Trophoblast cell (in vitro differentiated cells and primary cell): ENCODE measurements around the gene UBAC1.

Experiments used
- DNase-seq, 2 donors: peaks; one replicate each; pipeline ENCODE4 v3.0.0-alpha.2; 2016
- H2AFZ ChIP-seq: 2 replicates; pipeline ENCODE4 v1.6.1; 2013; ENCODE audit warnings: low read length, moderate library complexity, mild to moderate bottlenecking; ENCODE audit not compliant: insufficient read depth, poor library complexity
- H2AK5ac ChIP-seq: 2 replicates; pipeline ENCODE4 v1.6.1; 2013; ENCODE audit warnings: mild to moderate bottlenecking, low read length
- H2BK120ac ChIP-seq: 2 replicates; pipeline ENCODE4 v1.6.1; 2013; ENCODE audit warnings: low read length, mild to moderate bottlenecking, moderate library complexity; ENCODE audit not compliant: insufficient read depth, poor library complexity
- H2BK12ac ChIP-seq: 2 replicates; pipeline ENCODE4 v1.6.1; 2013; ENCODE audit warnings: mild to moderate bottlenecking, low read length, moderate library complexity
- H2BK5ac ChIP-seq: 2 replicates; pipeline ENCODE4 v1.6.1; 2013; ENCODE audit warnings: low read length, low read depth, moderate library complexity, mild to moderate bottlenecking; ENCODE audit not compliant: poor library complexity
- H3K14ac ChIP-seq: 2 replicates; pipeline ENCODE4 v1.6.1; 2013; ENCODE audit warnings: mild to moderate bottlenecking, low read length
- H3K18ac ChIP-seq: 2 replicates; pipeline ENCODE4 v1.6.1; 2013; ENCODE audit warnings: mild to moderate bottlenecking, low read length
- H3K23ac ChIP-seq: 2 replicates; pipeline ENCODE4 v1.6.1; 2013; ENCODE audit warnings: low read length
- H3K27ac ChIP-seq: 2 replicates; pipeline ENCODE4 v1.5.1; 2013; ENCODE audit warnings: low read depth, mild to moderate bottlenecking, inconsistent platforms, low read length, moderate library complexity
- H3K27me3 ChIP-seq: 2 replicates; pipeline ENCODE4 v1.6.1; 2013; ENCODE audit warnings: inconsistent platforms, mild to moderate bottlenecking, low read length, moderate library complexity; ENCODE audit not compliant: insufficient read depth
- H3K36me3 ChIP-seq, 2 experiments: 1 replicate in 1 of 2; 2 replicates in 1 of 2; pipeline ENCODE4 v1.6.1; 2013; ENCODE audit warnings: low read length in 2 of 2, mild to moderate bottlenecking in 2 of 2, moderate library complexity in 1 of 2; ENCODE audit not compliant: insufficient read depth in 2 of 2, control insufficient read depth in 1 of 2
- H3K4ac ChIP-seq: 2 replicates; pipeline ENCODE4 v1.6.1; 2013; ENCODE audit warnings: low read depth, mild to moderate bottlenecking, low read length, moderate library complexity
- H3K4me1 ChIP-seq, 2 experiments: 1 replicate in 1 of 2; 2 replicates in 1 of 2; pipeline ENCODE4 v1.6.1; 2013; ENCODE audit warnings: low read length in 2 of 2, mild to moderate bottlenecking in 2 of 2, moderate library complexity in 1 of 2; ENCODE audit not compliant: insufficient read depth in 2 of 2, control insufficient read depth in 1 of 2
- H3K4me2 ChIP-seq: 2 replicates; pipeline ENCODE4 v1.6.1; 2013; ENCODE audit warnings: inconsistent platforms, mild to moderate bottlenecking, low read length, moderate library complexity
- H3K4me3 ChIP-seq: 2 replicates; pipeline ENCODE4 v1.5.1; 2013; ENCODE audit warnings: mild to moderate bottlenecking, low read depth, low read length, inconsistent platforms
- H3K79me1 ChIP-seq: one replicate; pipeline ENCODE4 v1.6.1; 2013; ENCODE audit warnings: low read length
- H3K79me2 ChIP-seq: 2 replicates; pipeline ENCODE4 v1.6.1; 2013; ENCODE audit warnings: low read length, mild to moderate bottlenecking; ENCODE audit not compliant: control insufficient read depth, insufficient read depth, poor library complexity
- H3K9ac ChIP-seq: 2 replicates; pipeline ENCODE4 v1.6.1; 2013; ENCODE audit warnings: mild to moderate bottlenecking, low read length
- H3K9me3 ChIP-seq: 2 replicates; pipeline ENCODE4 v1.6.1; 2013; ENCODE audit warnings: low read depth, mild to moderate bottlenecking, control low read depth, inconsistent platforms, low read length; ENCODE audit not compliant: insufficient read depth
- H4K12ac ChIP-seq: 2 replicates; pipeline ENCODE4 v1.6.1; 2013; ENCODE audit warnings: low read depth, mild to moderate bottlenecking, low read length, moderate library complexity
- H4K8ac ChIP-seq: 2 replicates; pipeline ENCODE4 v1.6.1; 2013; ENCODE audit warnings: low read depth, mild to moderate bottlenecking, low read length, moderate library complexity
- H4K91ac ChIP-seq: one replicate; pipeline ENCODE4 v1.6.1; 2013; ENCODE audit warnings: low read depth, mild to moderate bottlenecking, low read length, moderate library complexity
- WGBS: extraction: QIAGEN DNeasy Blood & Tissue Kit; methylation state at CpG from one replicate; pipeline ENCODE4 v1.1.7; 2013; ENCODE audit warnings: missing lambda C conversion rate; ENCODE audit not compliant: insufficient read length, insufficient coverage; ENCODE audit errors: extremely low coverage; 5-methylcytosine and 5-hydroxymethylcytosine counted together

UBAC1 gene

DNA sequence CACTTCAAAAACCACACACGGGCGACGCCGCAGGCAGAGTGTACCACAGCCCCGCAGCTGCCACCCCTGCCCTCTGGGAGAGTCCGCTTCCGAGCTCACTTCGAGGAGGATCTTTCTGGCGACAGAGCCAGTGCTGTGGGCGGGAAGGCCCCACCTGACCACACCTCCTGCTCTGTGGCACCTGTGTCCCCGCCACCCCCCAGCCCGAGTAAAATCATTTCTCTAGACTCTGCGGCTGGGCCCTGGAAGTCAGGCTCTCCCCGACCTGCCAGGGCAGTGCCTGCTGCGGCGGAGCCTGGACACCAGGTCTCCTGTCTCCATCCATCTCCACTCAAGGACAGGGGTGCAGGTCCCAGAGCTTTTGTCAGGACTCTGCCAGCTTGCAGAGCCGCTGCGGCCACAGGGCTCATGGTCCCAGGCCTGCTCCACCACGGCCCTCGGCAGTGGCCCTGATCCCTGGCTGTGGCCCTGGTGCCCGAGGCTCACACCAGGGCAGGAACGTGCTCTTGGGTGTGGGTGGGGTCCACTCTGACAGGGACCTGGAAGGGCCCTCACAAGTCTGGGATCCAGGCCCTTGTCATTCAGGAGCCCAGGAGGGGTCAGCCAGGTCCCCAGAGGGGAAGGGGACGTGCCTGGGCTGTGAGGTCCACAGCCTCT is 33.0 kb downstream of the UBAC1 start:
- H3K18ac ChIP-seq, result no peak overlapping the region
- no peak overlapping the region for H3K4me3 ChIP-seq
- no peaks in the 10 kb centered on the region for H3K27me3 ChIP-seq
- no peak for DNase-seq
- peaks cover 2% of the 10 kb centered on the region for H3K9me3 ChIP-seq
- no peak overlapping the region for H3K23ac ChIP-seq
- H2BK12ac ChIP-seq, result no peak overlapping the region
- H2AFZ ChIP-seq, result no peak overlapping the region
- H3K9ac ChIP-seq, result no peak overlapping the region
- no peak overlapping the region for H3K14ac ChIP-seq
- H3K36me3 ChIP-seq, result peaks cover 30 to 37% of the 10 kb centered on the region in 2 experiments
- H2BK120ac ChIP-seq, result no peak overlapping the region
- H3K79me1 ChIP-seq, result no peaks in the 10 kb centered on the region
- no CpG with 5 or more reads among the region's 23 CpGs for WGBS
- H3K4me2 ChIP-seq, result no peak overlapping the region
- no peak overlapping the region for H3K4ac ChIP-seq
- H4K12ac ChIP-seq, result no peak overlapping the region
- no peaks in the 10 kb centered on the region for H3K4me1 ChIP-seq
- H2BK5ac ChIP-seq, result no peak overlapping the region
- no peak overlapping the region for H4K8ac ChIP-seq
- no peak overlapping the region for H4K91ac ChIP-seq
- H3K27ac ChIP-seq, result no peak overlapping the region
- no peak overlapping the region for H2AK5ac ChIP-seq
- H3K79me2 ChIP-seq, result no peaks in the 10 kb centered on the region

DNA sequence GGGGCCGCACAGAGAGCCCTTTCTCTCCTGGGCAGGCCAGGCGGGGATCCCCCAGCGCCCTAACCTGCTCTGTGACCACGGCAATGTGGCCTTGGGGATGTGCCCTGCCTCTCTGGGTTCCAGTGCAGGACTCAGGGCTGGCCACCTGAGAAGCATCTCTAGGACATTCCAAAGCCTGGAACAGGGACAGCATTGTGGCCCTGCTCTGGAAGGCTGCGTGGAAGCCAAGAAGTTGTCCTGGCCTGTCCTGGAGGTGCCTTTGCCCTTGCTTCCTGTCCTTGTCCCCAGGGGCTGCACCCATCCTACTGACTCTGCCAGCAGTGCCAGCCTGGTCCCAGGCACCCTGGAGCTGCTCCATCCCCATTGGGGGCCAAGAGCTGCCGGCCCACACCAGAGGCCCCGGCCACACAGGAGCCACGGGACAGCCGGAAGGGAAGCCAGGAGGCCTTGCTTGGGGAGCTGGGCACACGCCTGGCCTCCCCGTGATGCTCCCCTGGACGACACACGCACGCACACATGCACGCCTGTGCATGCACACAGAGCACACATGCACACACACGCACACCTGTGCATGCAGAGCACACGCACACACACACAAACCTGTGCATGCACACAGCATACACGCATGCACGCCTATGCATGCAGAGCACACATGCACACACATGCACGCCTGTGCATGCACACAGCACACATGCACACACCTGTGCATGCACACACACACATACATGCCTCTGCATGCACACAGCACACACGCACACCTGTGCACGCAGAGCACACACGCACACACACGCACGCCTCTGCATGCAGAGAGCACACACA is 33.8 kb downstream of the UBAC1 start:
- no peak overlapping the region for H4K8ac ChIP-seq
- no peak overlapping the region for H3K27ac ChIP-seq
- no peak overlapping the region for H2BK120ac ChIP-seq
- H4K91ac ChIP-seq, result no peak overlapping the region
- no peaks in the 10 kb centered on the region for H3K27me3 ChIP-seq
- H3K4me1 ChIP-seq, result no peaks in the 10 kb centered on the region
- no peak overlapping the region for H3K14ac ChIP-seq
- H2AK5ac ChIP-seq, result no peak overlapping the region
- peaks cover 23 to 31% of the 10 kb centered on the region in 2 experiments for H3K36me3 ChIP-seq
- no peak overlapping the region for H3K18ac ChIP-seq
- H2BK12ac ChIP-seq, result no peak overlapping the region
- no peaks in the 10 kb centered on the region for H3K79me1 ChIP-seq
- no peak overlapping the region for H3K4me2 ChIP-seq
- H3K23ac ChIP-seq, result no peak overlapping the region
- no peaks in the 10 kb centered on the region for H3K79me2 ChIP-seq
- no CpG with 5 or more reads among the region's 25 CpGs for WGBS
- no peak overlapping the region for H2BK5ac ChIP-seq
- H3K4ac ChIP-seq, result no peak overlapping the region
- no peak overlapping the region for H4K12ac ChIP-seq
- no peak for DNase-seq
- no peak overlapping the region for H2AFZ ChIP-seq
- H3K9ac ChIP-seq, result no peak overlapping the region
- peak overlapping the region; percentile 1 for H3K4me3 ChIP-seq
- H3K9me3 ChIP-seq, result peaks cover 2% of the 10 kb centered on the region

DNA sequence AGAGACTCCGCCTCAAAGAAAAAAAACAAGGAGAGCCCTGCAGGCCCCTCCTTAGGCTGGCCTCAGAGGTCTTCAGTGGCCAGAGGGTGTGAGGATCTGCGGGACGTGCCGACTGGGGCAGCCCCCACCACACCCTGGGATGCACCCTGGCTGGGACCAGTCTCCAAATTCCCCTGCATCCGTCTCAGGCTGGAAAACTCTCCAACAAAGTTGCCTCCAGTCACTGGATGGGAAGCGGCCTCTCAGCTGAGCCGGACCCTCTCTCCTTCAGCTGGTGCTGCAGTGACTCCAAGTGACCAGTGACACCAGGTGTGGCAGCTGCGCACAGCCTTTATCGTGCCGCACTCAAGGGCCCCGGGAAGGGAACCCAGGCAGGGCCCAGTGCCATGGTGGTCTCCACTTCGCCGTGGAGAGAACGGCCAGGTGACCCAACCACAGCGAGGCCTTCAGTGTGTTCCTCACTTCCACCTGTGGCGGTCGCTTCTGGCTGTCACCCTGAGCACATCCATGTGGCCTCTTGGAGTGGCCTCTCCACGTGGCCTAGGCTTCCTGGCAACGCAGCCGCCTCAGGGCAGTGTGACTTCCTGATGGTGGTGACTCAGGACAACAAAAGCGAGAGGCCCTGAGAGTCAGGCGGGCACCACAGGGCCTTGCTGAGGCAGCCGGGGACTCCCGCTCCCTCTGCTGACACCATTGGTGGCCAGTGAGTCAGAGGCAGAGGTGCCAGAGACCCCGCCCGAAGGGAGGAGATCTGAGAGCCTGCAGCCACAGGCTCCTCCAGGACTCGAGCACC is 34.6 kb downstream of the UBAC1 start:
- Histone ChIP-seq H4K12ac (no peak overlapping the region), H3K4me2 (no peak overlapping the region), H3K4me1 (no peaks in the 10 kb centered on the region), H2BK120ac (no peak overlapping the region), H3K4me3 (no peak overlapping the region), H3K18ac (no peak overlapping the region), H2AK5ac (no peak overlapping the region), H3K14ac (no peak overlapping the region), H4K8ac (no peak overlapping the region), H3K9ac (no peak overlapping the region), H3K79me2 (no peaks in the 10 kb centered on the region), H3K79me1 (no peaks in the 10 kb centered on the region), H2AFZ (no peak overlapping the region), H3K4ac (no peak overlapping the region), H2BK12ac (no peak overlapping the region), H3K36me3 (peaks cover 23 to 28% of the 10 kb centered on the region in 2 experiments), H4K91ac (no peak overlapping the region), H3K27ac (no peak overlapping the region), H3K23ac (no peak overlapping the region), H2BK5ac (no peak overlapping the region), H3K9me3 (peaks cover 2% of the 10 kb centered on the region), H3K27me3 (no peaks in the 10 kb centered on the region)
- DNase-seq, result peak; percentile 95 to 98
- WGBS, result no CpG with 5 or more reads among the region's 27 CpGs

GRCh38 chr9:135925496-135926133 is 35.6 kb downstream of the UBAC1 start:
- no peak overlapping the region for H4K8ac ChIP-seq

More at GRCh38 chr9:135925496-135926133, 35.6 kb downstream of the UBAC1 start:
- no peak overlapping the region for H2AFZ ChIP-seq
- H3K4ac ChIP-seq, result no peak overlapping the region
- peaks cover 3% of the 10 kb centered on the region for H3K9me3 ChIP-seq
- no peak overlapping the region for H2BK5ac ChIP-seq
- H4K12ac ChIP-seq, result no peak overlapping the region
- no peak overlapping the region for H4K91ac ChIP-seq
- H3K79me1 ChIP-seq, result no peaks in the 10 kb centered on the region
- no CpG with 5 or more reads among the region's 19 CpGs for WGBS
- H3K27me3 ChIP-seq, result no peaks in the 10 kb centered on the region
- H3K4me2 ChIP-seq, result no peak overlapping the region
- H3K14ac ChIP-seq, result no peak overlapping the region
- H2AK5ac ChIP-seq, result no peak overlapping the region
- H2BK12ac ChIP-seq, result no peak overlapping the region
- H3K79me2 ChIP-seq, result no peaks in the 10 kb centered on the region
- DNase-seq, result no peak
- H3K23ac ChIP-seq, result no peak overlapping the region
- H3K9ac ChIP-seq, result no peak overlapping the region
- H3K18ac ChIP-seq, result no peak overlapping the region
- peaks cover 15 to 18% of the 10 kb centered on the region in 2 experiments for H3K36me3 ChIP-seq
- H3K4me3 ChIP-seq, result no peak overlapping the region
- H3K4me1 ChIP-seq, result no peaks in the 10 kb centered on the region
- no peak overlapping the region for H2BK120ac ChIP-seq
- no peak overlapping the region for H3K27ac ChIP-seq
